Measurements from ENCODE around the gene SMIM43. TPM values are rescaled to one million over a fixed set of nuclear protein-coding genes. Genes with fewer than 3 reads are reported as not detected.

Gene SMIM43
- total RNA-seq, 1 experiment from 2014 or later: not detected

- ChIA-PET CTCF (interaction anchor here (0.9 to 1.2 kb wide), 2 partner anchors 8 to 33 kb away, joined by 3 to 4 read pairs; partner anchors contain the start of gene ANXA5), RAD21 (ENCODE audit: low non-redundant PET in 1 of 2, low total read pairs in 2 of 2, uncharacterized antibody in 2 of 2, unreplicated experiment in 2 of 2) (no interaction called here), POLR2A (no interaction called here)
- Histone ChIP-seq H3K9ac (ENCODE audit: low read length) (no peak overlapping the region), H3K4me3 (replicated peaks in 1 of 2; ENCODE audit: low read depth in 1 of 2, low read length in 2 of 2) (no peak overlapping the region), H3K27me3 (ENCODE audit: insufficient read depth, low read length) (no peaks in the 10 kb centered on the region), H3K27ac (ENCODE audit: low read depth, low read length) (no peak overlapping the region), H3K9me2 (ENCODE audit: insufficient read depth) (no peaks in the 10 kb centered on the region), H3K4me1 (ENCODE audit: control insufficient read depth in 1 of 2, insufficient read depth in 2 of 2, low read length in 2 of 2) (peaks cover 0 to 20% of the 10 kb centered on the region in 2 experiments; a peak in 2 of 4 replicates), H3K36me3 (ENCODE audit: control insufficient read depth in 1 of 2, insufficient read depth in 2 of 2, low read length in 2 of 2) (no peaks in the 10 kb centered on the region), H3K79me2 (ENCODE audit: insufficient read depth, low read length) (no peaks in the 10 kb centered on the region), H3K4me2 (ENCODE audit: low read length) (no peak overlapping the region), H3K9me3 (ENCODE audit: control insufficient read depth in 1 of 2, insufficient read depth in 1 of 2, low read depth in 1 of 2, low read length in 2 of 2) (no peaks in the 10 kb centered on the region), H4K20me1 (ENCODE audit: insufficient read depth) (no peaks in the 10 kb centered on the region), H2AFZ (ENCODE audit: low read depth, low read length, poor library complexity, severe bottlenecking) (peak overlapping the region; percentile 74)
- ATAC-seq: no peak
- TF ChIP-seq EGR1 (IDR thresholded peaks at IDR 0.05; ENCODE audit: low read depth): no peak
- no peak for TF ChIP-seq POLR2A (IDR thresholded peaks at IDR 0.05; ENCODE audit: borderline replicate concordance, extremely low read depth, insufficient read depth, insufficient read length)
- no peak for DNase-seq (ENCODE audit: low read depth, low spot score)
- intact Hi-C loops (cut with micrococcal nuclease): loop anchor here (5.0 kb wide), 1 partner anchor 62 kb away; no protein-coding TSS in a partner anchor
- no TSS peak for BruUV-seq (replicated peaks)
Observed at GRCh38 chr4:121728798-121729226, 36.2 kb downstream of the SMIM43 start.

- no peak for ATAC-seq
- Histone ChIP-seq H3K4me2 (ENCODE audit: low read length) (peak overlapping the region; percentile 15; the same call in 1 of the 2 replicates), H4K20me1 (ENCODE audit: insufficient read depth) (no peaks in the 10 kb centered on the region), H3K36me3 (ENCODE audit: control insufficient read depth in 1 of 2, insufficient read depth in 2 of 2, low read length in 2 of 2) (no peaks in the 10 kb centered on the region), H3K9me2 (ENCODE audit: insufficient read depth) (no peaks in the 10 kb centered on the region), H3K9ac (ENCODE audit: low read length) (no peak overlapping the region), H3K4me1 (ENCODE audit: control insufficient read depth in 1 of 2, insufficient read depth in 2 of 2, low read length in 2 of 2) (peaks cover 0 to 20% of the 10 kb centered on the region in 2 experiments; a peak in 2 of 4 replicates), H2AFZ (ENCODE audit: low read depth, low read length, poor library complexity, severe bottlenecking) (peak overlapping the region; percentile 74), H3K27me3 (ENCODE audit: insufficient read depth, low read length) (no peaks in the 10 kb centered on the region), H3K79me2 (ENCODE audit: insufficient read depth, low read length) (no peaks in the 10 kb centered on the region), H3K27ac (ENCODE audit: low read depth, low read length) (no peak overlapping the region), H3K4me3 (replicated peaks in 1 of 2; ENCODE audit: low read depth in 1 of 2, low read length in 2 of 2) (no peak overlapping the region), H3K9me3 (ENCODE audit: control insufficient read depth in 1 of 2, insufficient read depth in 1 of 2, low read depth in 1 of 2, low read length in 2 of 2) (no peaks in the 10 kb centered on the region)
- ChIA-PET RAD21 (ENCODE audit: low non-redundant PET in 1 of 2, low total read pairs in 2 of 2, uncharacterized antibody in 2 of 2, unreplicated experiment in 2 of 2) (no interaction called here), CTCF (interaction anchor here (0.9 to 1.2 kb wide), 2 partner anchors 9 to 32 kb away, joined by 3 to 4 read pairs; partner anchors contain the start of gene ANXA5), POLR2A (no interaction called here)
- no peak for DNase-seq (ENCODE audit: low read depth, low spot score)
- intact Hi-C loops (cut with micrococcal nuclease): loop anchor here (5.0 kb wide), 1 partner anchor 61 kb away; no protein-coding TSS in a partner anchor
- no TSS peak for BruUV-seq (replicated peaks)
- no peak for TF ChIP-seq JUND (IDR thresholded peaks at IDR 0.05)
- no peak for TF ChIP-seq POLR2AphosphoS5 (IDR thresholded peaks at IDR 0.05; ENCODE audit: low read depth, low read length)
- TF ChIP-seq ZBTB33 (IDR thresholded peaks at IDR 0.05; ENCODE audit: extremely low read depth, insufficient replicate concordance, low read length): no peak
- TF ChIP-seq CTCF (IDR thresholded peaks at IDR 0.05 in 2 of 3, conservative IDR thresholded peaks at IDR 0.05 in 1 of 3; ENCODE audit: borderline replicate concordance in 1 of 3, insufficient read depth in 1 of 3, low read depth in 2 of 3, low read length in 2 of 3): no peak
- no peak for TF ChIP-seq ELF1 (IDR thresholded peaks at IDR 0.05; ENCODE audit: borderline replicate concordance, low read depth)
- no peak for TF ChIP-seq EZH2phosphoT487 (IDR thresholded peaks at IDR 0.05; ENCODE audit: borderline replicate concordance)
- TF ChIP-seq ZNF274 (IDR thresholded peaks at IDR 0.05; ENCODE audit: low read depth, low read length): no peak
- no peak for TF ChIP-seq ZFX (IDR thresholded peaks at IDR 0.05)
- no peak for TF ChIP-seq TCF7L2 (IDR thresholded peaks at IDR 0.05; ENCODE audit: borderline replicate concordance, extremely low read depth, insufficient read depth, insufficient read length)
- TF ChIP-seq CEBPB (IDR thresholded peaks at IDR 0.05; ENCODE audit: low read depth): no peak
- no peak for TF ChIP-seq EZH2 (IDR thresholded peaks at IDR 0.05)
- no peak for TF ChIP-seq YY1 (IDR thresholded peaks at IDR 0.05; ENCODE audit: extremely low read depth, insufficient replicate concordance, low read depth, low read length)
- no peak for TF ChIP-seq FOSL1 (IDR thresholded peaks at IDR 0.05; ENCODE audit: low read depth)
- TF ChIP-seq MAX (IDR thresholded peaks at IDR 0.05): no peak
Observed at GRCh38 chr4:121728066-121728465, 36.9 kb downstream of the SMIM43 start.
